C4-2B (cell line): ENCODE measurements around the gene AP1AR.

Experiments
- ZFX ChIP-seq: fragments of 450-650 bp; IDR thresholded peaks from 2 replicates; pipeline ENCODE4 v1.6.1; 2017
- TF ChIP-seq, protein P1 (sequence below): fragments of 450-650 bp; conservative IDR thresholded peaks from 2 replicates; pipeline ENCODE4 v1.5.1; 2017; ENCODE audit warnings: mild to moderate bottlenecking

- TF ChIP-seq, protein P1, sequence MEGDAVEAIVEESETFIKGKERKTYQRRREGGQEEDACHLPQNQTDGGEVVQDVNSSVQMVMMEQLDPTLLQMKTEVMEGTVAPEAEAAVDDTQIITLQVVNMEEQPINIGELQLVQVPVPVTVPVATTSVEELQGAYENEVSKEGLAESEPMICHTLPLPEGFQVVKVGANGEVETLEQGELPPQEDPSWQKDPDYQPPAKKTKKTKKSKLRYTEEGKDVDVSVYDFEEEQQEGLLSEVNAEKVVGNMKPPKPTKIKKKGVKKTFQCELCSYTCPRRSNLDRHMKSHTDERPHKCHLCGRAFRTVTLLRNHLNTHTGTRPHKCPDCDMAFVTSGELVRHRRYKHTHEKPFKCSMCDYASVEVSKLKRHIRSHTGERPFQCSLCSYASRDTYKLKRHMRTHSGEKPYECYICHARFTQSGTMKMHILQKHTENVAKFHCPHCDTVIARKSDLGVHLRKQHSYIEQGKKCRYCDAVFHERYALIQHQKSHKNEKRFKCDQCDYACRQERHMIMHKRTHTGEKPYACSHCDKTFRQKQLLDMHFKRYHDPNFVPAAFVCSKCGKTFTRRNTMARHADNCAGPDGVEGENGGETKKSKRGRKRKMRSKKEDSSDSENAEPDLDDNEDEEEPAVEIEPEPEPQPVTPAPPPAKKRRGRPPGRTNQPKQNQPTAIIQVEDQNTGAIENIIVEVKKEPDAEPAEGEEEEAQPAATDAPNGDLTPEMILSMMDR: no peak
- TF ChIP-seq ZFX: no peak
Observed at GRCh38 chr4:112201915-112202505, 29.6 kb upstream of the AP1AR start.
